Measurements from ENCODE around the gene PPIL6.
"Not testable (repeated sequence)": the region's sequence is repeated elsewhere in the genome, so short reads cannot be mapped to it uniquely, and the experiment has no call there.

Gene PPIL6

DNA sequence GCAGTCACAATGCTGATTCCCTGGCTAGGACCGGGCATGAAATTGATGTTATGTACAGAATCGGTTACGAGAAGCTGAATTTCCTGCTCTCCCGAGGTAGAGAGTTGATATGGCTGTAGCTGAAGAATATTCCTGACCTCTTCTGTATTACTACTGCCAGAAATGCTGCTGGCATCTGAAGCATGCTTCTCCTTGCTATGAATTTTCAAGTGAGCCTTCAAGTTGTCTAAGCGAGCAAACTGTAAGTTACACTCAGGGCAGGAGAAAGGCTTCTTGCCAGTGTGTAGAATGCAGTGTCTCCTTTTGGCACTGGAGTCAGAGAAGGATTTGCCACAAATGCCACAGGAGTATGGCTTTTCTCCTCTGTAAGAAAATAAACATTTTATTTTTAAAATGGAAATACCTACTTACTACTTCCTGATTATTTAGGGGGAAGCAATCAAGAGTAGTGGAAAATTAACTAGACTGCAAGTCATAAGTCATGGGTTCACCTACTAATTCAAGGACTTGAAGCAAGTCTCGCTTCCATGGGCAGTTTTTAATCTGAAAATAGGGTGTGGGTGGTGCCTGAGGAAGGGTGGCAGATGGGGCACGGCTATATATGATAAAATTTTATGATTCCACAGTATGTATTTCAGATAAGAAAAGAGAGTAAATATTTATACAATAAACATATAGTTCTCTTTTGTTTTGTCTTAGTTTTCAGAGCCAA is 25.9 kb upstream of the PPIL6 start:
- DNase-seq (ENCODE audit: low read depth): no peak

DNA sequence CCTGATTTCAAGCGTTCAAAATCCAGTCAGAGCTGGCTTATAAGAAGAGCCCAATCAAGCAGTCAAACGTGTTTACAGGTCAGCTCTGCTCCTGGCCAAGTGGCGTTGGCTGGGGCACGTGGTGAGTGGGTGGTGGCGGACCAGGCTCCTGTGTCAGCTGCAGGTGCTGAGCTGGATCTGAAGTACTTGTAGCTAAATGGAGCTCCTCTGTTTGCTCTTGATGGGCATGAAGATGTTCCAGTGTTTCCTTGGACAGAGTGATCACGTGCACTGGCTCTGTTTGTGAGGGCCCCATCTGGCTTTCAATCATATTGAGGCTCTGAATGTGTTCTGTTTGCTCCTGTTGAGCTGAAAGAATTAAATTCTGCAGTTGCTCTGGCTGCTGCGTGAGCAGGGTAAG is 25.3 kb upstream of the PPIL6 start:
- DNase-seq (ENCODE audit: low read depth): no peak

DNA sequence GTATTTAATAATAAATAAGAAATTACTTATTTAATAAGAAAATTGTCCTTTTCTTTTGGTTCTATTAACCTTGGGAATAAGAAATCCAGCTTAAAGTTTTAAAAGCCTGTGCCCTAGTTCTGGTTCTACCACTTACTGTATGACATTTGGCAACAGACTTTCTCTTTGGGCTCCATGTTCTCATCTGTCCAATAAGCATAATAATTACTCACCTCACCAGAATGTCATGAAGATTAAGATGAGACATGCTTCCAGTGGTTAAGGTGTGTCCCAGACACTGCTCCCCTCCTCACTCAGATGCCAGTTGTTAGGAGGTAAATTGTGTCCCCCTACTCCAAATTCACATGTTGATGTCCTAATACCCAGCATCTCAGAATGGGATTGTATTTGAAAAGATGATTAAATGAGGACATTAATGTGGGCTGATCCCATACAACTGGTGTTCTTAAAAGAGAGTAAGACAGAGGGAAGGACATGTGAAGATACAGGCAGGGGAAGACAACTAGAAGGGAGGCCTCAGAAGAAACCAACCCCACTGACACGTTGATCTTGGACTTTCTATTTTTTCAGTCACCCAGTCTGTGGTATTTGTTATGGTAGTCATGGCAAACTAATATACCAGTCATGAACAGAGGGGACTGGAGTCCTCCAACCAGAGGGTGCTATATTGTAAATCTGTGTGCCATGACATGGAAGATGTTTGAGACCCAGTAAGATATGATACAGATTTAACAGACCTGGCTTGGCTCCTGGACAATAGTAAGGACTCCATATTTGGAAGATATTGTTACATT is 21.5 kb upstream of the PPIL6 start:
- no peak for DNase-seq (ENCODE audit: low read depth)

- DNase-seq (ENCODE audit: low read depth): not testable (repeated sequence)
Observed at GRCh38 chr6:109461205-109461604, 20.8 kb upstream of the PPIL6 start.

- DNase-seq (ENCODE audit: low read depth): no peak
Observed at GRCh38 chr6:109460161-109460829, 19.9 kb upstream of the PPIL6 start.

DNA sequence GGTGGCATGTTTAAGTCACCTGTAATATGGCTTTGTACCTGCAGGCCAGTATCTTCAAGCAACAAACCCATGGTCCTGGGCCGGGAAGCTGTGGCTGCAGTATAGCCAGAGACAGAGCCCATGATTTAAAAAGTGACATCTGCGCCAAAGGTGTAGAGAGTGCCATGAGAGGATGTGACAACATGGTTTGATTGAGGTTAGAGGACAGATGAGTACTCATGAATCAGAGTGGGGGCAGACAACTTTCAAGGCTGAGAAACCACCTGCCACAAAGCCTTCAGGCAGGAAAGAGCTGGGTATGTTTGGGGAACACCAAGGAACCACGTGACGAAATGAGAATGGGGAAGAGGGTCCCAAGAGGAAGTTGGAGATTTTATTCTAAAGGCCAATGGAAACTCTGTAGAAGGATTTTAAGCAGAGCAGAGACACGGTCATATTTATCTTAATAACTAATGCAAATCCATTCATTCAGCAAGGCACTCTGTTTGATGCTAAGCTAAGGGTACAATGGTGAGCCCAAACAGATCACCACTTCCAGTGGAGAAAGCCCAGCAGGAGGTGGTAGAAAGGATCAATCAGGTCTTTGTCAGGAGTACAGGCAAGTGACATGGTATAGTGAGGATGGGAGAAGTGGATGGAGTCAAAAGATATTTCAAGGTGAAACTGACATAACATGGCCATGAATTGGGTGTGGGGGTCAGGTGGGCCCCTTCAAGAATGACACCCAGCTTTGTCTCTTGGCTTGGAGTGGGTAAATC is 18.5 kb upstream of the PPIL6 start:
- no peak for DNase-seq (ENCODE audit: low read depth)

GRCh38 chr6:109457562-109457996 is 17.2 kb upstream of the PPIL6 start:
- no peak for DNase-seq (ENCODE audit: low read depth)

DNA sequence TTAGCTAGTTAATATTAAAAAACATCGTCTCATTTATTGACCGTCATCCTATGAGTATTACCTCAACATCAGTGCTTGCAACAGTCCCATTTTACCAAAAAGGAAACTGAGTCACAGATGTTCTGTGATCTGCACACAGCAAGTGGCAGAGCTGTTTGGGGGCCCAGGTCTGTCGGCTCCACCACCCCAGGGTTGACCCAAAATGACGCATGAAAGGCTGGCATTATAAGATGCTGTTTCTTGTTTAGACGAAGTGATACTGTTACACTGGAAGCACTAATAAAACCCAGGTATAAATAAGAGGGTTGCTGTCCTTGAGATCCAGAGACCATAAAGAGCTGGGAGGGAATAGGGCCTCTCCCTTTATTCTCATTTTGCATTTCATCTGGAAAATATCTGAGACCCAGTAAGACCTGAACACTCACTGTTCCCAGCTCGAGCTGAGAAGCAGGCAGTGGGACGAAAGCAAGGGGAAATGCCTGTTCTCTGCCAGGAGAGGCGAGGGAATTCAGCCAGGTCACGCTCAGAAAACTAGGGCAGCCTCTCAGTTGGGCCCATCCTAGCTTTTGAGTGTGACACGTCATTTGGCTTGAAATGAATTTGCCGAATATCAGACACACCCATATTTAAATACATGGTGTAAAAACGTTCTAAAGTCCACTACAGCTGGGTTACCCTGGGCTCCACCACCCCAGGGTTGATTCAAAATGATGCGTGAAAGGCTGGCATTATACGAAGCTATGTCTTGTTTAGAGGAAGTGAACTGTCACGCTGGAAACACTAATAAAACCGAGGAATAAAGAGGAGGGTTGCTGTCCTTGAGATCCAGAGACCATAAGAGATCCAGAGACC is 16.5 kb upstream of the PPIL6 start:
- no peak for DNase-seq (ENCODE audit: low read depth)

GRCh38 chr6:109456111-109456583 is 15.7 kb upstream of the PPIL6 start:
- DNase-seq (ENCODE audit: low read depth): no peak

DNA sequence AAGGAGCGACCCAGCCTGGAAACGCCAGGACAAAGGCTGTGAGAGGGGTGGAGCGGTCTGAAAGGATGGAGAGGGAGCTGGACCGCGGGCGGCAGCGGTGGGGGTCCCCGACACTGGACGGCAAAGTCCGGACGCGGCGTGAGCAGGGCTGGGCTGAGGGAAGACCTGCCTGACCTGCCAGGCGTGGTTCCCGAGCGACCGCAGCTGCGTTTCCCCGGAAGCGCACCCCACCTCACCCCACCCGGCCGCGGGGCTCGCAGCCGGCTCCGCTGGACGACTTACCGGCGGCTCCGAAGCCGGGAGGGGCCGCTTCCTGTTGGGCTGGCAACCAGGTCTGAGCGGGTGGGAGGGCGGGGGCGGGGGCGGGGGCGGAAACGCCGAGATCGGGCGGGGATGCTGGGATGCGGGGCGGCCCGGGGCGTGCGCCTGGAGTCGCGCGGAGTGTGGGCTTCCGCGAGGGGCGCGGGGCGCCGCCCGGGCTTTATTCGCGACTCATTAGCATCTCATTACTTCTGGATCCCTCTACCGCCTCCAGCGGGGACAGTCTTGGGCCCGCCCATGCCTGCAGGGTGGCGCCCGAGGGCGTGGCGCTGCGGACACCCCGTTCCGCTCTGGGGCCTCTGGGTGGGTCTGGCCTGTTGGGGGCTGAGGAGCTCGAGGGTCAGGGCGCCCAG is 15.1 kb upstream of the PPIL6 start, which contains the start of gene MICAL1:
Gene MICAL1, minus strand, starts transcription at position 336 of the 674 bp plus-strand sequence. CDS start 1,576 bp downstream, outside the sequence.
- DNase-seq (ENCODE audit: low read depth): no peak

DNA sequence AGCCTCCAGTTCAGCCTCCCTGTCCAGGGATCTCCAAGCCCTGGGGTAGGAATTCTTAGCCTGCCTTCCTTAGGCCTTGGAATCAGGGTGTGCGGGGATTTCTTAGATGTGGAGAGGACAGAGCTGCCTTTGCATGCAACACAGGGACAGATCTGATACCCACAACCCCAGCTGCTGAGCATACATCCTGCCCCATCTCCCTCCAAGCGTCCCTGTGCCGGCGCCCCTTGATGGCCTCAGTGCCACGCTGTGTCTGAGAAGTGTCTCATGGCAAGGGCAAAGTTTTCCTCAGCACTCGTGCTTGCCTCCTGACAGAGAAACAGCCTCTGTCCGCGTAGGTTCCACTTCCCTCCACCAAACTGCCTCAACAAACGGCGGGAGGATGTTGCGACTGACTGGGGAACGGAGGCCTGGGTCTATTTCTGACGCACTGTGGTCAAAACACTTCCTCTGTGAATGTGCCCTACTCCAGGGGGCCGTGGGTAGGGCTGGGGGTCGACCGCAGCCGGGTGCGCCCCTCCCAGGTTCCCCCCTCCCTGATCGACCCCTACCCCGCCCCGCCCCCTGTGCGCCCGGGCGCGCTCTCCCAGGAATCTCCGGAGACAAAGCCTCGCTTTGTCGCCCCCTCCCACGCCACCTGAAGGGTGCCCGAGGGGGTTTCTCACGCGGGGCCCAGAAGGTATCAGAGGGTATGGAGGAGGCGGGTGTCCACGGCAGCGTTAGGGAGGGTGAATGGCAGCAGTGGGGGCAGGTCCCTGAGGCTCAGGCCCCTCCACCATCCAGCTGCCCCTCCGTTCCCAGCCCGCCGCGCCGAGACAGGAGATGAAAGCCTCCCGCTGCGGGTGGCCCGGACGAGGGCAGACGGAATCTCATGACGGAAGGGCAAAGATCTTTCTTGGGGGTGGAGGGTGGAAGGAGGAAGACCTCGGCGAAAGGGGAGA is 14.3 kb upstream of the PPIL6 start:
- no peak for DNase-seq (ENCODE audit: low read depth)

- DNase-seq (ENCODE audit: low read depth): no peak
Observed at GRCh38 chr6:109453594-109454495, 13.4 kb upstream of the PPIL6 start.

GRCh38 chr6:109453156-109453555 is 12.7 kb upstream of the PPIL6 start:
- no peak for DNase-seq (ENCODE audit: low read depth)

DNA sequence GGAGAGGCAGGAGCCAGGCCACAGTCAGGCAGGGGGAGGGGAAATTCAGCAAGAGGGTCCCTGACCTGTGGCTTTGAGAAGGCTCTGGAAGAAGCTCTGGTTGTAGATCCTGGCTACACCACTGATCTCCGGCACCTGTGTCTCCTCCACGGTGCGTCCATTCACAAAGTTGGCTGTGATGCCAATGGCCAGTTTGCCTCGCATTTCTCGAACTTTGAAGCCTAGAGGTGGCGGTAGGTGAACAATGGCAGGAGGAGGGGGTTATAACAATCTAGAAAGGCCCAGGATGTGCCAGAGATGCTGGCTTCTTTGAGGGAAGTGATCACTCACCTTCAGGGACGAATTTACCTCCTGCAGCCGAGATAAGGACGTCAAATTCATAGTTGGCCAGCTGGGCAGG is 11.8 kb upstream of the PPIL6 start:
- no peak for DNase-seq (ENCODE audit: low read depth)

GRCh38 chr6:109451376-109451775 is 10.9 kb upstream of the PPIL6 start:
- DNase-seq (ENCODE audit: low read depth): no peak

DNA sequence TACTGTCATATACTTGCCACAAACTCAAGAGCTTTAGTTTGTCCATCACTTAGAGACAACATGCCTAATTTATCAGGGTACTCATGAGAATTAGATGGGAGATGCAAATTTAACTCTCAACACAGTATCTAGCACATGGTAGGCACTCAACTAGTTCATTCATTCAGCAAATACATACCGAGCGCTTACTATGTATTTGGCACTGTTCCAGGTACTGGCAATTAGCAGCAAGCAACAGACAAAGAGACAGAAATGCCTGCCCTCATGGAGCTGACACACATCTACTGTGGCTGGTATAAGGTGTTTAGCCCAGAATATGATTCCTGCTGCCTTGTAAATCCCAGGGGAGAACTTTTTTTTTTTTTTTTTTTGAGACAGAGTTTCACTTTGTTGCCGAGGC is 10.4 kb upstream of the PPIL6 start:
- DNase-seq (ENCODE audit: low read depth): no peak

DNA sequence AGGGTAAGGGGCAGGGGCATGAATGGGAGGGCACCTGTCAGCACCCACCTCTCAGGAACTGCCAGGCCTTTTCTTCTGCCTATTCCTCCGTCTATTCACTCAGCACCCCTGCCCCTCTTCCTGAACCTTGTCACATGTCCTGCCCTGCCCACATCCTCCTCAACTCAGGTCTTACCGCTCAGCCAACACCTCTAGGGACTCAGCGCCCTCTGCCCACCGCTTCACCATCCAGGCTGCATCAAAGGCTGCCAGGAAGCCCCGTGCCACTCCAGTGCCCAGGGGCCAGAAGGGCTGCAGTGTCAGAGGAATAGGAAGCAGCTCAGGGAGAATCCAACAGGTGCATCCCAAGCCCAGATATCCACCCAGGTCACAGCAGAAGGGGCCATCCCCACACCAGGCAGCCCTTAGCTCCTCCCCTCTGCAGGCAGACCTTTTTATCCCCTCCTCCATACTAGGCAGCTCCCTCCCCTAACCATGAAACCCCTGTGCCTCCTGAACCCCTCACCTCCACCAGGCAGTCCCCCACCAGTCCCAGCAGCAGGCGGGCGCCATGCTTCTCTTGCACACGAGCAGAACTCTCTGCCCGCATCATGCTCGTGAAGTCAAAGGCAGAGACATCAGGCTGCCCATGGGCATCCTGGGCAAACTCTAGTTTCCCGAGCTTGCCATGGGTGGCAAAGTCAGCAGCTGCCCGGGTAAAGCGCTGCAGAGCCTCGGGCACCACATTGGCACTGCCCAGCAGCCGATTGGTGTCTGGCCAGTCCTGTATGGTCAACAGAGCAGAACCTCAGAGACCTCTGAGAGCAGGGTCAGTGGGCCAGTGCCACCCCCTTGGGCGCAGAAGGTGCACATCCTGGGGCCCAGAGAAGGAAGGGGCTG is 9.6 kb upstream of the PPIL6 start:
- DNase-seq (ENCODE audit: low read depth): no peak

All from non-pigmented ciliary epithelial cell (primary cell).